GM18498 (cell line): ENCODE measurements around the gene MRPL19.

Experiments used
- ATAC-seq: cut with Tn5 transposase; IDR thresholded peaks from one replicate; pipeline ENCODE4 v1.9.1; 2021; ENCODE audit warnings: mild to moderate bottlenecking, moderate library complexity; ENCODE audit not compliant: unreplicated experiment

MRPL19 gene

DNA sequence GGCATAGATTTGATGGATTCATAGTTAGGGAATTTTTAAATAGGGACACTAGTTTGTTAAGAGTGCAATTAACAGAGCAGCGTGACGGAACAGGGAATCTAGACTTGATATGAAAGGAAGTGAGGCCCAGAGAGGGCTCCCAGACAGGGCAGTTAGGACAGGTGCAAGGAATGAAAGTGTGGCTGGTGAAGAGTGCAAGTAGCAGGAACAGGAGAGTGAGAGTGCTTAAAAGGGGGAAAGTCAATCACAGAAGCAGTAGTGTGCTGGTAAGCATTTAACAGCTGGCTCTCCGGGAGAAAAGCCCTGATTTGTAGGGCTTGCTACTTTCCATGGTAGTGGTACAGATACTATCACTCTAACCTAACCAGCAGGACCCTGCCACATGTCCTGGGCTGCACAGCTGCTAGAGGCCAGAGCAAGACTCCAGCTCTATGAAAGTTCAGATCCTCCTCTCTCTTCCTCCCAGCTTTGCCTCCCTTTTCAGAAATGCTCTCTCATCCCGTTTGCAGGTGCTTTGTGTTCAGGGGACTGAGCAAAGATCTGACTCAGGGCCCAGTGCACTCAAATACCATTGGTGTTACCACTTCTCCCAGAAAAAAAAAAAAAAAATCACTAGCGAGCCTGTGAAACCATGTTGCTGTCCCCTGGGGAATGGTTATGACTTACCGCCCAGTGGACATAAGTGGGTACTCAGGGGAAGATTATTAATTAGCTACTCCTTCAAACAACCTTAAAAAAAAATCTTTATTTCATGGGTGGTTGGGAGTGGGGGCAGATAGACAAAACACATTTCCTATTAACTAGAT lies 82.2 kb downstream of the MRPL19 start:
- no peak for ATAC-seq

DNA sequence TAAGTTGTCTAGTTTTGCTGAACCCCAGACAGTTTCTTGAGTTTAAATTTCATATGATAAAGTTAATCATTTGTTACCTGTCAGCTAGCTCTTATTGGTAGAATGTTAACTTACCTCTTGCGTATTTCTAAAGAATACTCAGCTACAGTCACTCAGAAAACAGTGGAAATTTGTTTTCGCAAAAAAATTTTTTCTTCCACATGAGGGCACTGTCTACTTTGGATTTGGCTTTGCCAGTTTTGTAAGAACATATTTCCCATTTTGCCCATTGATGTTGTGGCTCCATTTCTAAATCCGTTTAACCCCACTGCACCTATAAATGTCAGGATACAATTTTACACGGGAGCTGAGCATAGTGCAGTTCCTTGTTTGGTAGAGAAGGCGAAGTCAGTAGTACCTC lies 83.3 kb downstream of the MRPL19 start:
- no peak for ATAC-seq

DNA sequence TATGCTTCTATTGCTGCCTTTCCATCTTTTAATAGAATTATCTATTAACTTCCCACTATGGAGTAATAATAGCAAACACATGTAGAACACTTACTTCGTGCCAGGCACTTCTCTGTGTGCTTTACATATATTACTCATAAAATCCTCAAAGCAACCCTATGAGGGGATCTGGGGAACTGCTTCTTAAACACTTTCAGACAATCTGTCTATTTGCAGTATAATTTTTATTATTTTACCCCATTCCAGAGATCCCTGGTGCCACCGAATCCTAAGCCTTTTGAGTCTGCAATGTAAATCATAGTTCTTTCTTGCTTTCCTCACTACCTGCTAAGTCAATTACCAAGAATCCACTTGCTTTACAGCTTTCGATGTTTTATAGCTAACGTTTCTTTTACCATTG lies 89.7 kb downstream of the MRPL19 start:
- no peak for ATAC-seq

DNA sequence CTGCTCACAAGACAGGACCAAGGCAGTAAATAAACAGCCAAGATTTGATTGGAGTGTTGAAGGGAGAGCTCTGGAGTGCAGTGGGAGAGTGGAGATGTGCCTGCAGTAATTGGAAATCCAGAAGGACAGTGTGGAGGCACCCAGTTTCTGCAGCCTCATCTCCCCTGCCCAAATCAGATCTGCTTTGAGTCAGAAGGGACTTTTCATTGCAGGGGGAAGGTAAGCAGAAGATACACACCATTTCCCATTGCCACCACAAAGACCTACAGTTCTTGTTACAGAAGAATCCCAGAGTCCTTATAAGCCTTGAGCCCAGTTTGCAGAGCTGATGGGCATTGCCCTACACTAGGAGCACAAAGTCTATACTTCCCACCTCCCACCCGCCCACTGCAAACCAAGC lies 91.4 kb downstream of the MRPL19 start:
- ATAC-seq = no peak
